GM12892 (cell line): ENCODE measurements around the gene ZNF227.
"Not testable (repeated sequence)": the region's sequence is repeated elsewhere in the genome, so short reads cannot be mapped to it uniquely, and the experiment has no call there.

Experiments used
- POLR2A ChIP-seq: IDR thresholded peaks from 2 replicates; pipeline ENCODE4 v1.6.1; 2011; ENCODE audit warnings: low read depth, low read length, control low read depth
- POLR2AphosphoS5 ChIP-seq: IDR thresholded peaks from 2 replicates; pipeline ENCODE4 v1.6.1; 2011; ENCODE audit warnings: low read depth, low read length, control low read depth

DNA sequence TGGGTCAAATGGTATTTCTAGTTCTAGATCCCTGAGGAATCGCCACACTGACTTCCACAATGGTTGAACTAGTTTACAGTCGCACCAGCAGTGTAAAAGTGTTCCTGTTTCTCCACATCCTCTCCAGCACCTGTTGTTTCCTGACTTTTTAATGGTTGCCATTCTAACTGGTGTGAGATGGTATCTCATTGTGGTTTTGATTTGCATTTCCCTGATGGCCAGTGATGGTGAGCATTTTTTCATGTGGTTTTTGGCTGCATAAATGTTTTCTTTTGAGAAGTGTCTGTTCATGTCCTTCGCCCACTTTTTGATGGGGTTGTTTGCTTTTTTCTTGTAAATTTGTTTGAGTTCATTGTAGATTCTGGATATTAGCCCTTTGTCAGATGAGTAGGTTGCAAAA, 9.0 kb downstream of the ZNF227 start:
- TF ChIP-seq POLR2A, POLR2AphosphoS5: not testable (repeated sequence)
